NCI-H69 (cell line): Measurements from ENCODE around the gene TOGARAM1.
A peak's percentile ranks its signal among the peaks of the same experiment; 100 is the strongest.

Source experiments
- DNase-seq: peaks from one replicate; lab custom pipeline; 2025; lab: John Stamatoyannopoulos, UW

The TOGARAM1 gene

DNA sequence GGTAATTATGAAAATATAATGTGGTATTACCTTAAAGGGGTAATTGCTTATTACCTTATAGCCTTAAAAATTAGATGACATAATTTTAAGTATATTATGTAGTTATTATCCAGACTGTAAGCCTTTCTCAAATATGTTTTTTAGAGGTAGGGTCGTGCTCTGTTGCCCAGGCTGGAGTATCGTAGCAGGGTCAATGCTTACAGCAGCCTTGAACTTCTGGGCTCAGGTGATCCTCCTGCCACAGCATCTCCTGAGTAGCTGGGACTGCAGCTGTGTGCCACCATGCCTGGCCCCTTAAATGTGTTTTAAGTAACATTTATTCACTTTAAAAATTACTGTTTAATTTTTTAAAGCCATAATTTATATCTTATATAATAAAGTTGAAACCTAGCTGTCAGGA is 132.3 kb downstream of the TOGARAM1 start:
- no peak for DNase-seq

DNA sequence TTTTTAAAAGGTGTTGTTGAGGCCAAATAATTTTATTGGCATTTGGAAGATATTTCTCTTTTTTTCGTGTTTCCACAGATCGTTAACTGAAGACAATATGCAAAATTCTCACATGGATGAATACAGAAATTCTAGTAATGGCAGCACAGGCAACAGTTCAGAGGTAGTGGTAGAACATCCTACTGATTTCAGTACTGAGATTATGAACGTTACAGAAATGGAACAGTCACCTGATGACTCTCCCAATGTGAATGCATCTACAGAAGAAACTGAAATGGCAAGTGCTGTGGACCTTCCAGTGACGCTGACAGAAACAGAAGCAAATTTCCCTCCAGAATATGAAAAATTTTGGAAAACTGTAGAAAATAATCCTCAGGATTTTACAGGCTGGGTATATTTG is 133.2 kb downstream of the TOGARAM1 start:
- DNase-seq: no peak

DNA sequence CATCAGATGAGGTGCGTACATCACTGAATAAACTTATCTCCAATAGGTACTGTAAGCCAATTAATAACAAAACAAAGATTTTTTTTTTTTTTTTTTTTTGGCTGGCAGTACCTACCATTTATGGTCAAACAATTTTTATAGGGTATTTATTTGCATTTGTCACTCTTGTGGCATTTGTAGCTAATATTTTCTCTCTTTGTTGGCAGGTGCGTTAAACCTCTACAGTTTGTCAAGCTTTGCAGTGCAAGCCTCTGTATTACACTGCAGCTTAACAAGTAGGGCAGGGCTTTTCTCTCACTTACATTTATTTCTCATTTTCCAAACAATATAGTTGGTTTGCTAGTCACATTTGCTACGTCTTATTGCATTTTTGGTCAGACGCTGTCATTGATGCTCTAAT is 134.2 kb downstream of the TOGARAM1 start:
- no peak for DNase-seq

DNA sequence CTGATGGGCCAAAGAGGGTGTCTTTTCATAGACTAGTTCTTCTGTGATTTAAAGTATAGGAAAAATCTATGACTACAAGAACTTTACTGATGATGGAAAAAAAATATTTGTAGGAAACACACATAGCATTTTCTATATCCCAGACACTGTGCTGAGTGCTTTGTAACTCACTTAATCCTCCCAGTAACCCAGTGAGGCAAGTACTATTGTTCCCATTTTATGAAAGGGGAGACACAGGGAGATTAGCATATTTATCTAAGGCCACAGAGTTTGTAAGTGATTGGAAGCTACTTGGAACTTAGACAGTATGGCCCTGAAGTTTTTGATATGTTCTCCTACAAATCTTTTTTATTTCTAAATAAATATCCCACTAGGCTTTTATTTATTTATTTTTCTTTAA is 141.8 kb downstream of the TOGARAM1 start:
- no peak for DNase-seq

GRCh38 chr14:45104561-45104960 is 142.6 kb downstream of the TOGARAM1 start:
- no peak for DNase-seq

DNA sequence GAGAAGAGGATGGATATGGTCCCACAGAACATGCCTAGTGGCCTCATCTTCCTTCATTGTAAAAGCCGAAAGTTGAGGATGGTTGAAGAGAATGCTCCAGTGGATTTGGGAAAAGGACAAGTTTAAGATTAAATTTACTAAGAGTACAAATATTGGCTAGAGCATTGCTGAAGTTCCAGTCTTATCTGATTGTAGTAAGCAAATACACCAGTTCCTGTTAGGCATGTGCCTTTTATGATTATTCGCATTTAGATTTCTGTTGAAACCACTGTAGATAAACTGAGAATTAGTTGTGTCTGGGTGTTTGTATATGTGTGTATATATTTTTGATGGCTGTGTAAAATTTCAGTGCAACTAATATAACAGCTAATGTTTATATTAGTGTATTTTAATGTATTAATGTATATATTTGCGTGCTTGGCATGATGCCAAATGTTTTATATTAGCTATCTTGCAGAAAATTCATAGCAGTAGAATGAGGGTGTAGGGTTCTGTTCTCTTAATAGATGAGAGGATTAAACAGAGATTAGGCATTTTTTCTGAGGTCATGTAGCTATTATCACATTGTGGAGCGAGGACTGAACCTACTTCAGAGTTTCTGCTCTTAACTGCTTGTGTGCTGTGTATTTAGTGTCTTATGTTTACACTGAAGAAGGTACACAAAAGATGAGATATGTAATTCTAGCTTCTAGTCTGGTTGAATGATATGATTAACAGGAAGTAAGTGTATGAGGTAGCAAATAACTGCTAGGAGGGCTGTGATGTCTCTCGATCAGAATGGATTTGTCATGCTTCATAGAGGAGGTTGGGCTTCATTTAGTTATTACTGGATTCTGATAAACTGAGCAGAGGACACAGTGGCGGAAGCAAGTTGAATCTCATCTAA is 151.1 kb downstream of the TOGARAM1 start:
- peak; percentile 75 for DNase-seq

DNA sequence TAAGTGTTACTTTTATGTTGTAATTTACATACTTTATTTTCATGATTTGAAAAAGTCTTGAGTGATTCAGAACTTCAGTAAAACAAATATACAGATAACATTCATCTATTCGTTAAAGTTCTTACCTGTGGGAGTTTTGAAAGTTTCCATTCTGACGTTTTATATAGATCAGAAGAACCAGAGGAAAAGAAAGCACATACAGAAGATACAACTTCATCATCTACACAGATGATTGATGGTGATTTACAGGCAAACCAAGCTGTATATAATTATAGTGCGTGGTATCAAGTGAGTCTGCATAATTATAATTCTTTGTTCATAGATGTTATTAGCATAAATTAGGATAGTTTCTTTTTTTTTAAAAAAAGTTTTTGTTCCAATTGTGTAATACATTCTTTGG is 152.3 kb downstream of the TOGARAM1 start:
- peak; percentile 12 for DNase-seq

GRCh38 chr14:45118594-45118993 is 156.6 kb downstream of the TOGARAM1 start:
- no peak for DNase-seq

GRCh38 chr14:45120096-45120495 is 158.1 kb downstream of the TOGARAM1 start:
- no peak for DNase-seq

GRCh38 chr14:45123271-45123670 is 161.3 kb downstream of the TOGARAM1 start:
- no peak for DNase-seq
